HG03354 (cell line): ENCODE data around the gene CHMP5.

ENCODE experiments used
- ATAC-seq: cut with Tn5 transposase; IDR thresholded peaks from one replicate; pipeline ENCODE4 v1.9.1; 2021; ENCODE audit warnings: mild to moderate bottlenecking; ENCODE audit not compliant: unreplicated experiment, poor library complexity, severe bottlenecking

The CHMP5 gene

DNA sequence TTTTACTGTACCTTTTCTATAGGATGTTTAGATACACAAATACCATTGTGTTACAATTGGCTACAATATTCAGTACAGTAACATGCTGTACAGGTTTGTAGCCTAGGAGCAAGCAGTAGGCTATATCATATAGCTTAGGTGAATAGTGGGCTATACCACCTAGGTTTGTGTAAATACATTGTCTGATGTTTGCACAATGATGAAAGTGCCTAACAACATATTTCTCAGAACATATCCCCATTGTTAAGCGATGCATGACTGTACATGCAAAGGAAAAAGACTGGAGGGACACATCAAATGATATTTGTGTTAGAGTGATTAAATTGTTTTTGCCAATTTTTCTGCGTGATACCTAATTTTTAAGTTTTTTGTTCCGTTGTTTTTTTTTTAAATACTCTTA lies 5.3 kb downstream of the CHMP5 start:
- no peak for ATAC-seq

DNA sequence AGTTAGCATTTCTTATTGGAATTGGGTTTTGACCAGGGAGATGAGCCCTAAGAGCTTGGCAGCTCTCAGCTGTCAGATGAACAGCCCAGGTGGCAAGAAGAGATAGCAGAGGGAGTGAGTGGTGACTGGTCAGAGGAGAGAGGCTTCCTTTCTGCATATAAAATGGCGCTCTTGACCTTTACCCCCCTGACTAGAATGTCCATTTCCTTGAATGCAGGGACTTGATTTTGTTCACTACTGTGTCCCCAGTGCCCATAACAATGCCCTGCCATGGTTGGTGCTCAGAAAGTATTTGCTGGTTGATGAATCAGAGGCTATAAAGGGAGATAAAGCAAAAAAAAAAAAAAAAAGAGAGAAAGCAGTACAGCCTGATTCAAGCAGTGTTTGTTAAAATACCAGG lies 7.2 kb downstream of the CHMP5 start:
- no peak for ATAC-seq

DNA sequence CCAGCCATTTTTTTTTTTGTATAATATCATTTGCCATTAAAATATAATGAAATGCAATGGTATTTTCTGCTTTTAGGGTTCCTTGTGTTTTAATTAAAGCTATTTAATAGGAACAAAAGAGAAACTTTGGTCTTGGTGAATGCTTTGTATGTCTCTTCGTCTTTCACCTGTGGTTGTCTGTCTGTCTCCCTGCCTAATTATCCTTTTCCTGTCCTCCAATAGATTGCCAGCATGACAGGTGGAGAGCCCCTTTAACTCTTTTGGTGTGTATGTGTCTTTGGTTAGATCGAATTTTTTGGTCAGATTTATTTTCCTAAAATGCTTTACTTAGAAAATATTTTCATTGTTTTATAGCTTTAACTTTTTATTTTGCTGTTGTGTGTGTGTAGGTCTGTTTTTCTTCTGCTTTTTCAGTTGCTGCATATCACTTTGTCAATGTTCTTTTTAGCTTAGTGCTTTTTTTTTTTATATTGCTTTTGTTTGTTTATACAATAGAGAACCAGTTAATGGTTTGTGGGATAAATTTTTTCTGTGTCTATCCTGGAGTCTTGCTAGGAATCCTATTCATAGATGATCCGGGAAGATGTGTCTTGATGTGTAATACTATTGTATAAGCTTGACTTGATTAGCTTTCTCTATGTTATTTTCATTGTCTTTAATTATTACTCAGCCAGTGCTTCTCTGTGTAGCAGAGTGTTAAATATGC lies 8.6 kb downstream of the CHMP5 start:
- ATAC-seq: no peak

DNA sequence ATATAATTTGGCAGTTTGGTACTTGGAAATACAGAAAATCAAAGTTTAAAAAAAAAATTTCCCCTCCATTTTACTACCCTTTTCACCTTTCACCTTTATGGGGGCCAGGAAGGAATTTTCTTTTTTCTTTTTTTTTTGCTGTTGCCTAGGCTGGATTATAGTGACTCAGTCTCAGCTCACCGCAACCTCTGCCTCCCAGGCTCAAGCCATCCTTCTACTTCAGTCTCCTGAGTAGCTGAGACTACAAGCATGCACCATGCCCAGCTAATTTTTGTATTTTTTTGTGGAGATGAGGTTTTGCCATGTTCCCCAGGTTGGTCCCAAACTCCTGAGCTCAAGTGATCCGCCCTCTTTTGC lies 9.1 kb downstream of the CHMP5 start:
- no peak for ATAC-seq

DNA sequence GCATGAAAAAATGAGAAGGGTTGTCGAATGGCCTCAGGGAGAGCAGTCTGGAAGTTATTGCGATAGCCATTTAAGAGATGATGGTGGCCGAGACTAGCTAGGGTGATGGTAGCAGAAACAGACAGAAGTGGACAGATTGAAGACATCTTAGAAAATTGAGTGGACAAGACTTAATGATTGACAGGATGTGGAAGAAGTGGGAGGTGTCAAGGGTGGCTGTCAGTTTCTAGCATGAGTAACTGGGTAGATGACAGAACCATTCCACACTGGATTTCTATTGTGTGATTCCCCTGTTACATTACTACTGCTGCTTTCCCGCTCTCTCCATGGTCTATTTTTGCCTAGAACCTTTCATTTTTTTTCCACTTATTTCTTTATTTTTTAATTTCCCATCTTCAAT lies 12.6 kb downstream of the CHMP5 start:
- ATAC-seq: no peak

DNA sequence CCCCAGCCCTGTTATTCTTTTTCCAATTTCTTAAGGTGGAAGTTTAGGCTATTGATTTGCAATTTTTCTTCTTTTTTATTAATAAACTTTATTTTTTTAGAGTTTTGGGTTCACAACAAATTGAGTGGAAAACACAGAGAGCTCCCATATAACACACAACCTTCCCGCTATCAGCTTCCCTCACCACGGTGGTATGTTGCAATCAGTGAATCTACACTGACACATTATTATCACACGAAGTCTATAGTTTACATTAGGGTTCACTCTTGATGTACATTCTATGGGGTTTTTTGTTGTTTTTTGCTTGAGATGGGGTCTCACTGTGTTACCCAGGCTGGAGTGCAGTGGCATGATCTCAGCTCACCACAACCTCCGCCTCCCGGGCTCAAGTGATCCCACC lies 20.7 kb downstream of the CHMP5 start:
- no peak for ATAC-seq

DNA sequence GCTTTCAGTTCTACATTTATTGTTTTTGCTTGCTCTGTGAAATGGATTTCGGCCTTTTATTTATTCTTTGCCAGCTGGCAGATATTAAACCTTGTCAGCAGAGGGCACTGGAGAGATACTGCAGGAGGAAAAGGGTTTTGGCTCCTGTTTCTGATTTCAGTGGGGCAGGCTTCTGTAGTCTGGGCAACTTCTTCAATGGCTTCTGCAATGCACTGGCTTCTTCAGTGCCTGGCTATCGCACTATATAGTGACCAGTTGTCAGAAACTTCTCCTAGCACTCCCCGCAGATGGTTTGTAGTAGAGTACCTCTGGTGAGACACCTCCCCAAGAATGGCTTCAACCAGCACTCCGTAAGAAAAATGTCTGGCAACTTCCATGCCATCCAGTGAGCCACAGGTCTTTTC lies 22.2 kb downstream of the CHMP5 start:
- ATAC-seq: no peak

DNA sequence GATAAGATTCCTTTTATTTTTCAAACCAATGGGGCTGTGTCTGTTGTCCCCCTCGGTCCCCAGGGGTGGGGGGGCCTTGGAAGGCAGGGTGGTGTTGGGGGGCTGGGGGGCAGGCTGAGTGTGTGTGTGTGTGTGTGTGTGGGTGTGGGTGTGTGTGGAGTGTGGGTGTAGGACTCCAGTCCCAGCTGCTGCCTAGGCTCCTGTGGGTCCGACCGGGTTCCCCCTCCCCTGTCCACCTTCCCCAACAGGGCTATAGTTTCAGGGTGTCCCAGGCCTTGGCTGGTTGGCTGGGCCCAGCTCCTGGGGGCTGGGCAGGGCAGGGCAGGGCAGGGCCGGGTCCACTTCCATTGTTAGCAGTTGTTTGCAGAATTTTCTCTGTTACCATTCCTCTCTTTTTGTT lies 23.4 kb downstream of the CHMP5 start:
- ATAC-seq: no peak

DNA sequence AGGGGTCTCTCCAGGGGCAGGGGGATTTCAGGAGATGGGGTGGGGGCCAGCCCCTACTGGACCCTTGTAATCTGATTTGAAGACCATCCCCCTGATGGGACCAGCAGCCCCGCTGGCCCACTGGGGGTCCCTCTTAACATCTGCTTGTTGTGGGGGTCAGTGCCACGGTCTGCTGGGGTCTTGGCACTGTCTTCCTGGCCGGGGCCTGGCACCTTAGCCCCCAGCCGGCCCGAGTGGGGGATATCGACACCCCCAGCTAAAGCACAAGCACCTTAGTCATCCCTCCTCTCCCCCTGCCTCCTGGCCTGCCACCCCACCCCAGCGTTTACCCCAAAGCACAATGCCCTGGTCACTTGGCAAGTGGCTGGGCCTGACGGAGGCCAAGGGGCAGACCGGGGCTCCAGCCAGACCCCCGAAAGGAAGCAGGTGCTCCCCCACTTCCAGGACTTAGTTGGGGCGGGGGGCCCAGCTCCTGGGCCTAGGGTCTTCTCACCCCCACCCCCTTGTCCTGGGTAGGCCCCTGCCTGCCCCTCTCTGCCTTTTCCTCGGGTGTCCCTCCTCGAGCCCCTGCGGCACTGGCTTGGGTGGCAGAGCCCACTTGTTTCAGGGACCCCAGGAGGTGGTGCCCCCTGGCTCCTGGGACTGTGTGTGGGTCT lies 24.1 kb downstream of the CHMP5 start:
- ATAC-seq: no peak

DNA sequence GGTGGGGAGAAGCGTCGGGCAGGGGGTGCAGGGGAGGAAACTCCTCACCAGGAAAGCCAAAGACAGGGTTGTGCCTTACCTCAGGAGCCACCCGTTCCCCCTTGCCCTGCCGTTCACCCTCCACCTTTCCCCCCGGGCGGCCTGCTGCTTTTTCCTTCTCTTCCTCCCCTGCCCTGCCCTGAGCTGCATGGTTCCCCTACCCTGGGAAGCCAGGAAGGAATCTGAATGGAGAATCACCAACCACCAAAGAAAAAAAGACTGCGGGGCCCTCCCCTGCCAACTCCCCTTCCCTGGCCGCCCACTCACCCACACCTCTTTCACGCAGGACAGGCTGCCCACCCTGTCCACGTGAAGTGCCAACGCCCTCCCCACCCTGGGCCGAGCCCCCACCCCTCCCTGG lies 24.6 kb downstream of the CHMP5 start:
- ATAC-seq: no peak

DNA sequence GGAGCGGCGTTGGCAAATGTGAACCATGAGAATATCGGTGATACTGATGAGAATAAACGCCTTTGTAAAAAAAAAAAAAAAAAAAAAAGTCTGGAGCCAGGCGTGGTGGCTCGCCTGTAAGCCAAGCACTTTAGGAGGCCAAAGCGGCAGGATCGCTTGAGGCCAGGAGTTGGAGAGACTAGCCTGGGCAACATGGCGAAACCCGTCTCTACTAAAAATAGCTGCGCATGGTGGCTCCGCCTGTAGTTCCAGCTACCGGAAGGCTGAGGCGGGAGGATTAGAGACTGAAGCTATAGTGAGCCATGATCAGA lies 25.0 kb downstream of the CHMP5 start:
- ATAC-seq: no peak

DNA sequence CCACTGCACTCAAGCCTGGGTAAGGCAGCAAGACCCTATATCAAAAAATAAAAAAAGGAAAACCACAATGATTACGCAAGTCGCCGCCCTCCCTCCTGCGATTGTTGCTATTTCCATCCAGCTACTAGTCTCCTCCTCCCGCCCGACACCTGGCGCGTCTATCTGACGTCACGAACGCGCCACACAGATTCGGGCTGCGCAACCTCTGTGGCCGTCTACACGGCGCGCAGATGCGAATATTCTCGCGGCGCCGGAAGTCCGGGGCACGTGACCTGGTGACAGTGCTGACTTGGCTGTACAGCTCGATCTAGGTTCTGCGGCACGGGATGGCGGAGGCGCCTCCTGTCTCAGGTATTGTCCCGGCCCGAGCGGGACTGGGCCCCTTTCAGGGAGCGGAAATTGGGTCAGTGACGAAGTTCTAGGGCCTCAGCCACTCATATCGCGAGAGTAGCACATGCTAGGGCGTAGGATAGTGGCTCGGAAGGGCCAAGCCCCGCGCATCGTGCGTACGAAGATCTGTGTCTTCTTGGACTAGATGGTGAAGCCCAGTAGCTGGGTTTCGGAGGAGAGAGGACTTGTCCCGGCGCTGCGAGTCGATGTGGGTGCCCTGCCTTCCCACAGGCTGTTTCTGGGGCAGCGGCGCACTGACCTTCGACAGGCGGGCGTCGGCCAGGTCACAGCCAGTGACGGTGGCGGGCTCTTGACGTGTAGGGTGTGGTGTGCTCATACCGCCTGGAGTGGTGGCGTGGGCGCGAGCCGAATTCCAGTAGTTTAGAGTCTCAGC lies 25.6 kb downstream of the CHMP5 start, which contains the start of gene NFX1:
TSS of gene NFX1 (plus strand) at position 270 of the 784 bp plus-strand sequence. CDS start at position 327, 57 bp downstream.
- peak; percentile 88 for ATAC-seq

DNA sequence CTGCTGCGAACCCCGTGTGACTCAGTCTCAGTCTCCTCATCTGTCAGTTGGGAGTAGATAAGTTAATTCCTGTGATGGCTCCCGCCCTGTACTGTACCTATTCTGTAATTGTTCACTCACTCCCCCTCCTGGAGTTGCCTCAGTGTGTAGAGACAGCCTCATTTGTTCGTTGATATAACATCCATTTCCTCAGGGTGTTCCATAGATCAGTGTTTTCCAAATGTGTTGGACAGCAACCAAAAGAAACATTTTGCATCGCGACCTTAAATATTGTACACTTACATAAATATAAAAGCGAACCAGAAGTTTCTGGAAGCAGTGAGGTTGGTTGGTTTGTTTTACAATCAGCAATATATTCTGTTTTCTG lies 26.2 kb downstream of the CHMP5 start:
- ATAC-seq: peak; percentile 12

DNA sequence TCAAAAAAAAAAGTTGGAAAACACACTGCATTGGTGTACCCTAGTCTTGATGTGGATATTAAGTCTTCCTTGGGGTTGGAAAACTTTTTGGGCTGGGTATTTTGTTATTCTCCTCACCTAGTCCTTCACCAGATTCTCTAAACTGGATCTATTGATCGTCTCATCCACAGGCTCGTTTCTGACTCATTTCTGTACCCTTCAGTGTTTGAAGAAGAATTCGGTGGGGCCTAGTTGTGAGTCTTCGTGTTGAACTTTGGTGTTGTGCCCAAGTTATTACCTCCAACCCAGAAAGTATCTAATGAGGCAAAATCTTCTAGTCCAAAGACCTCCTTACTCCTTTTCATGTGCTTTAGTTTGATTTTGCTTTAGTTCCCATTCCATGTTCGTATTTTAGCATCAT lies 27.1 kb downstream of the CHMP5 start:
- ATAC-seq: no peak

DNA sequence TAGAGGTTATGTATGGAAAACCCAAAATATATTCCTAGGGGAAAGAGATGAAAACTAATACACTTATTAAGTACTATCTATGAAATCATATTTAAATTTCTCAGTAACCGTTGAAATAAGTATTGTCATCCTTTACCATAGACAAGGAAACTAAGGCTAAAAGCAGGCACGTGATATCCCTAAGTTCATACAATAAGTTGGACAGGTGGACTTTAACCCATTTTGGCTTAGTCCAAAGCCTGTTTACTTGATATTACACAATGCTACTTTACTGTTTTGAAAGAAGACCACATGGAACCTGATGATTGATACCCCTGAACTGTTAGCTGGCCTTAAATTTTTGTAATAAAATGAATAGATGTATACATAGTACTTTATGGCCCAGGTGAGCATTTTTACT lies 28.9 kb downstream of the CHMP5 start:
- no peak for ATAC-seq

DNA sequence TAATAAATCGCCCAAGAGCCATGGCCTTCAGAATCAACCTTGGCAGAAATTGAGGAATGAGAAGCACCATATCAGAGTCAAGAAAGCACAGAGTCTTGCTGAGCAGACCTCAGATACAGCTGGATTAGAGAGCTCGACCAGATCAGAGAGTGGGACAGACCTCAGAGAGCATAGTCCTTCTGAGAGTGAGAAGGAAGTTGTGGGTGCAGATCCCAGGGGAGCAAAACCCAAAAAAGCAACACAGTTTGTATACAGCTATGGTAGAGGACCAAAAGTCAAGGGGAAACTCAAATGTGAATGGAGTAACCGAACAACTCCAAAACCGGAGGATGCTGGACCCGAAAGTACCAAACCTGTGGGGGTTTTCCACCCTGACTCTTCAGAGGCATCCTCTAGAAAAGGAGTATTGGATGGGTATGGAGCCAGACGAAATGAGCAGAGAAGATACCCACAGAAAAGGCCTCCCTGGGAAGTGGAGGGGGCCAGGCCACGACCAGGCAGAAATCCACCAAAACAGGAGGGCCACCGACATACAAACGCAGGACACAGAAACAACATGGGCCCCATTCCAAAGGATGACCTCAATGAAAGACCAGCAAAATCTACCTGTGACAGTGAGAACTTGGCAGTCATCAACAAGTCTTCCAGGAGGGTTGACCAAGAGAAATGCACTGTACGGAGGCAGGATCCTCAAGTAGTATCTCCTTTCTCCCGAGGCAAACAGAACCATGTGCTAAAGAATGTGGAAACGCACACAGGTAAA lies 30.0 kb downstream of the CHMP5 start:
- ATAC-seq: no peak

DNA sequence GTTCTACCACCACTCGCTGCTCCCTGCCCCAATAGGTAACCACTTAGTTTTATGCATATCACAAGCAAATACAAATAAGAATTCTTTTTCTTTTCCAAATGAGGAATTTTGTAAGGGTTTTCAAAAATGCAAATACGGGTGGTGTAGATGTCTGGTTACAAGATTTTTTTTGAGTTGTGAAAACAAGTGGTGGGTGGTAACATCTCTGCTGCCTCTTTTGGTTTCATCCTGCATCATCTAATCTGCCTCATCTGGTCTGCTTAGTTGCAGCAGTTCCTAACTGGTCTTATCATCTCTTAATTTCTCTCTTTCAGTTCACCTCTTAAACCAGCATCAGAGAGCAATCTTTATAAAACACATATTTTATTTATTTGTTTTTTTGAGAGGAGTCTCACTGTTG lies 30.7 kb downstream of the CHMP5 start:
- ATAC-seq: no peak

DNA sequence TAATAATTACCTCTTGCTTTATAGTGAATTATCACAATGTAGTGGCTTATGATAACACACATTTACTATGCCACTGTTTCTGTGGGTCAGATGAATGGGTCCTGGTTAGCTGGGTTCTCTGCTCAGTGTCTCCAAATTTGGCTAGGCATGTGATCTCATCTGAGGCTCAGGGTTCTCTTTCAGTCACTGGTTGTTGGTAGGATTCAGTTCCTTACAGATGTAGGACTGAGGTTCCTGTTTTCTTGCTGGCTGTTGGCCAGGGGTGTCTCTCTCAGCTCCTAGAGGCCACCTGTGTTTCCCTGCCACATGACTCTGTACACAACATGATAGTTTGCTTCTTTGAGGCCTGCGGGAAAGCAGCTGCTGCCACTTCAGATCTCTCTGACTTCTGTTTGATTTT lies 32.6 kb downstream of the CHMP5 start:
- ATAC-seq: peak; percentile 93

DNA sequence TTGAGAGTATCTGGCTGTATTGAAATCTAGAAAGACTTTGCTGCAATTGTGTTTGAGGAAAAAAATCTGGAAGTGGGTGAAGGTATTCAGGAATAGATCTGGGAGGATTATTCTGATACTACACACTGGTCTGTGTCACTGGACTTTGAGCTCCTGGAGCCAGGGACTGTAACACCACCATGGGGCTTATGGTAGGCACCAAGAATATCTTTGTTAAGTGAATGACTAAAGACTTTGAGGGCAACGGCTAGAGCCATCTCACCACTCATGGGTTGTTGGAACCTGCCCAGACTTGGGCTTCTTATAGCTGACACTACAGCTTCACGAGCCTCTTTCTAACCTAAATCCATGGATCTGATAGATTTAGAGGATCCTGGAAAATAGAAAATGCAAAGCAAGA lies 35.7 kb downstream of the CHMP5 start:
- no peak for ATAC-seq

DNA sequence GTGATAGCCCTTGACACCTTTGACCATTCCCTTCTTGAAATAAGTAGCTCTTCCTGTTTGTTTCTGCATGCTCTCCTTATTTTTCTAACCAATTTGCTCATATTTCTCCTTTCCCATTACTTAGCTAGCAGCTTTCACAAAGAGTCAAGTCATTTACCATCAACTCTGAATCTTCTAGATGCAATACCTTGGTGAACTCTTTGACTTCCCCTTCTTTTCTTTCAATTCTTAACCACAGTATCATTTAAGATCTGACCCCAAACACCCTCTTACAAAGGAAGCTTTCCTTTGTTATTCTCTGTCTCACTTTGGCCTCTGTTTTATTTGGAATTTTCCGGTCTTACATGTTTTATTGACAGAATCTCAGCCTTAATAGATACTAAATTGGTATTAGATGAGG lies 39.5 kb downstream of the CHMP5 start:
- ATAC-seq: no peak

DNA sequence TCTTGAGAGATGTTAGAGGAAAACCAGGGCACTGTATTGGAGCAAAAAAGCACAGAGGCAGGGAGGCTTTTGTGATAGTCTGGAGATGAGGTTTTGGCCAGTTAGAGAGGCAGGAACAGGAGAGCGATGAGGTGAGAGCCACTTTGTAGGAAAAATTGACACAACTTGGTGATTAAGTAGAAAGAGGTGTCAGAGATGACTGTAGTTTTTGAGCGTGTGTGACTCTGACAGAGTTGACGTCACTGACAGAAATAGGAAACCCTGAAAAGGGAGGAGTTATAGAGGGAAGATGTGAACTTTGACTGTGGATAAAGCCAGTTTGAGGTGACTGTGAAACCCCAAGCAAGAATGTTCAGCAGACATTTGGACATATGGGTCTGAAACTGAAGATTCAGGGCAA lies 41.2 kb downstream of the CHMP5 start:
- no peak for ATAC-seq
